Measurements from ENCODE around the gene NKX1-2. TPM values are rescaled to one million over a fixed set of nuclear protein-coding genes. Genes with fewer than 3 reads are reported as not detected.

NKX1-2 gene
- total and polyA plus RNA-seq, 2 of the 8 experiments (the other 6 are each of a cell fraction or from before 2014, with no cell fraction given): 12.7 to 34.9 TPM

DNA sequence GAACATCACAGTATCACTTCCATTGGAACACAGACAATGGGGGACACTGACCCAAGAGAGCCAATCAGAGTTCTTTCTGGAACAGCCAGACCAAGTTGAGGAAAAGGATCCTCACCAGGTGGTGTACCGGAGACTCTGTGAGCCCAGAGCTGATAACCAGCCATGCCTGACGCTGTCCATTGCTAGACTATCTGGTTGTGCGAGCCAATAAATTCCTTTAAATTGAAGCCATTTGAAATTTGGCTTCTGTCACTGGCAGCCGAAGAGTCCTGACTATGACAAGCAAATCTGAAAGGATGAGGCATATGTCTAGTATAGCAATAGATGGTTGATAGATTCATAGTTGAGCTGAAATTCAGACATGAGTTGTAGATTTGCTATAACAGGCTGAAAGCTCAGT, 8.6 kb upstream of the NKX1-2 start (continued):
- no peak for TF ChIP-seq EGR1 (IDR thresholded peaks at IDR 0.05; ENCODE audit: borderline replicate concordance, low read depth, low read length)
- TF ChIP-seq, protein P1, sequence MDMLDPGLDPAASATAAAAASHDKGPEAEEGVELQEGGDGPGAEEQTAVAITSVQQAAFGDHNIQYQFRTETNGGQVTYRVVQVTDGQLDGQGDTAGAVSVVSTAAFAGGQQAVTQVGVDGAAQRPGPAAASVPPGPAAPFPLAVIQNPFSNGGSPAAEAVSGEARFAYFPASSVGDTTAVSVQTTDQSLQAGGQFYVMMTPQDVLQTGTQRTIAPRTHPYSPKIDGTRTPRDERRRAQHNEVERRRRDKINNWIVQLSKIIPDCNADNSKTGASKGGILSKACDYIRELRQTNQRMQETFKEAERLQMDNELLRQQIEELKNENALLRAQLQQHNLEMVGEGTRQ (IDR thresholded peaks at IDR 0.05; ENCODE audit: low read length): no peak
- TF ChIP-seq EP300 (IDR thresholded peaks at IDR 0.05; ENCODE audit: borderline replicate concordance in 1 of 2, low read depth in 2 of 2, low read length in 2 of 2): no peak
- no peak for TF ChIP-seq SP1 (IDR thresholded peaks at IDR 0.05; ENCODE audit: low read depth, low read length)

Data from H1 (cell line).